ENCODE results near the gene ITPKA. TPM values are rescaled to one million over a fixed set of nuclear protein-coding genes. Genes with fewer than 3 reads are reported as not detected.

Gene ITPKA
- total RNA-seq, 1 donor from 2014 or later = not detected

DNA sequence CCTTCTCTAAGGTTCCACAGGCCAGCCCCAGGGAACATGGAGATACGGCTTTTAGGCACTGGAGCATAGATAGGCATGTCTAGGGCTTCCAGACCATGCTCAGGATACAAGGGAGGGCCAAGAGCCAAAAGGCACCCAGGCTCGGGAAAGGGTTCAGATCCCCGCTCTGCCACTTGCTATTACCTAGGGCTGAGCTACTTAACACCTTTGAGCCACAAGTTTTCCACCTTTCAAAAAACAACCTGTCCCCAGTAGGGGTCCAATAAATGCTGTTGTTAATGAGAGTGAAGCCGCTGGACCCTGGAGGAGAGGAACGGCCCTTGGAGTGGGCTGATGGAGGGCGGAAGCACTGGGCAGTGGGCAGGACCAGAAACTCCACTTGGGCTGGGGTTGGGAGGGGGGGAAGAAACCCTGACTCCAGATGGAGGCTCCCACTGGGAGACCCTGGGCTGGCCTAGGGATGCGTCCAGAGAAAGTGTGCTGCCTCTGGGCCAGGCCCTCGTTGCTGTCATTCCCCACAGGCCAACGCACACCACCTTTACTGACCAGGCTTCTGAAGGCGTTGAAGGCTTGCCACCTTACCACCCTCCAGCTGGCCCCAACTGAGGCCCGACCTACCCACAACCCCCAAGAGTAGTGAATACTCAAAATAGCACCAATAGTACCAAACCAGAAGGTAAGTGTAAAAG lies 8.6 kb upstream of the ITPKA start:
- TF ChIP-seq, protein P1, sequence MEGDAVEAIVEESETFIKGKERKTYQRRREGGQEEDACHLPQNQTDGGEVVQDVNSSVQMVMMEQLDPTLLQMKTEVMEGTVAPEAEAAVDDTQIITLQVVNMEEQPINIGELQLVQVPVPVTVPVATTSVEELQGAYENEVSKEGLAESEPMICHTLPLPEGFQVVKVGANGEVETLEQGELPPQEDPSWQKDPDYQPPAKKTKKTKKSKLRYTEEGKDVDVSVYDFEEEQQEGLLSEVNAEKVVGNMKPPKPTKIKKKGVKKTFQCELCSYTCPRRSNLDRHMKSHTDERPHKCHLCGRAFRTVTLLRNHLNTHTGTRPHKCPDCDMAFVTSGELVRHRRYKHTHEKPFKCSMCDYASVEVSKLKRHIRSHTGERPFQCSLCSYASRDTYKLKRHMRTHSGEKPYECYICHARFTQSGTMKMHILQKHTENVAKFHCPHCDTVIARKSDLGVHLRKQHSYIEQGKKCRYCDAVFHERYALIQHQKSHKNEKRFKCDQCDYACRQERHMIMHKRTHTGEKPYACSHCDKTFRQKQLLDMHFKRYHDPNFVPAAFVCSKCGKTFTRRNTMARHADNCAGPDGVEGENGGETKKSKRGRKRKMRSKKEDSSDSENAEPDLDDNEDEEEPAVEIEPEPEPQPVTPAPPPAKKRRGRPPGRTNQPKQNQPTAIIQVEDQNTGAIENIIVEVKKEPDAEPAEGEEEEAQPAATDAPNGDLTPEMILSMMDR (IDR thresholded peaks at IDR 0.05) = no peak
- H3K4me1 Mint-ChIP-seq (ENCODE audit: unreplicated experiment) = peaks cover under 1% of the 10 kb centered on the region
- DNase-seq (ENCODE audit: extremely low spot score, unreplicated experiment) = no peak
- no peak overlapping the region for H3K27ac Mint-ChIP-seq (ENCODE audit: unreplicated experiment)
- no peaks in the 10 kb centered on the region for H3K27me3 Mint-ChIP-seq (ENCODE audit: unreplicated experiment)
- no peaks in the 10 kb centered on the region for H3K9me3 Mint-ChIP-seq (ENCODE audit: unreplicated experiment)
- peaks cover 30% of the 10 kb centered on the region for H3K36me3 Mint-ChIP-seq (ENCODE audit: unreplicated experiment)
- no peak overlapping the region for H3K4me3 Mint-ChIP-seq (ENCODE audit: unreplicated experiment)

DNA sequence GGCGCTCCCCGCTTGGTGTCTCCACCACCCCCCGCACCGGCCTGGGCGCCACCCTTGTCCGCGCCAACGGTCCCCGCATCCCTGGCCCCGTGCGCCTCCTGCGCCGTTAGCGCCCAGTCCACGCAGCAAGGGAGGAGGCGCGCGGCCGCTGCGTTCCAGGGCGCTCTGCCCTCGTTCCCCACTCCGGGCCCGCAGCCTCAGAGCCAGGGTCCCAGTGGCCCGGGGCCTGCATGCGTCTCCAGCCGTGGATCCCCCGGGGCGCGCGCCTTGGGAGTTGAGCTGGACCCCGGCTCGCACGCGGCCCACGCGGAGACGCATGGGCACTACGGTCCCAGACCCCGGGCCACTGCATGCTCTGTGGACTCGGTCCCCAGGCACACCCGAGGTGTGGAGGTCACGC lies 7.4 kb upstream of the ITPKA start:
- Mint-ChIP-seq H3K4me3 (ENCODE audit: unreplicated experiment) (no peak overlapping the region), H3K27ac (ENCODE audit: unreplicated experiment) (no peak overlapping the region)

DNA sequence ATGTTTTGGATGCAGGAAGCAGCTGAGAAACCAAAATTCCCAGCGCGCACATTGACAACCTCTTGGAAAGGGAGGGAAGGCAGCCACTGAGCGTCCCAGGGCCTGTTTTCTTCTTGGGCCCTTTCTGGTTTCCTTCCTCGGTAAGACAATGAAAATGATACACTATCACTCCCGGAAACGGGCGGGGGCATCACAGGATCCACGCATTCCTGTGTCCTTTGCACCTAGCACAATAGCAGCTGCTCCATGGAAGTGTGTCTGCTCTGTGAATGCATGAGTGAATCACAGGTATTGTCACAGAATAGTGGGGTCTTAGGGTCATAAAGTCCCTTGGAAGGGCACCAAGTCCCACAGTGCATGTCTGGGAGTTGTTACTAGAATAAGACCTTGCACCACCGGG lies 6.3 kb upstream of the ITPKA start:
- H3K4me1 Mint-ChIP-seq (ENCODE audit: unreplicated experiment) = peaks cover 6% of the 10 kb centered on the region
- TF ChIP-seq, protein P1 (IDR thresholded peaks at IDR 0.05) = no peak
- no peak for DNase-seq (ENCODE audit: extremely low spot score, unreplicated experiment)
- H3K36me3 Mint-ChIP-seq (ENCODE audit: unreplicated experiment) = peaks cover 15% of the 10 kb centered on the region
- H3K9me3 Mint-ChIP-seq (ENCODE audit: unreplicated experiment) = no peaks in the 10 kb centered on the region
- no peak overlapping the region for H3K27ac Mint-ChIP-seq (ENCODE audit: unreplicated experiment)
- no peak overlapping the region for H3K4me3 Mint-ChIP-seq (ENCODE audit: unreplicated experiment)
- H3K27me3 Mint-ChIP-seq (ENCODE audit: unreplicated experiment) = peaks cover 5% of the 10 kb centered on the region

More for the DNA sequence above, 7.4 kb upstream of the ITPKA start:
- Mint-ChIP-seq H3K4me1 (ENCODE audit: unreplicated experiment) (peaks cover 6% of the 10 kb centered on the region), H3K36me3 (ENCODE audit: unreplicated experiment) (peaks cover 20% of the 10 kb centered on the region), H3K27me3 (ENCODE audit: unreplicated experiment) (no peaks in the 10 kb centered on the region), H3K9me3 (ENCODE audit: unreplicated experiment) (no peaks in the 10 kb centered on the region)
- TF ChIP-seq, protein P1 (IDR thresholded peaks at IDR 0.05) = no peak
- DNase-seq (ENCODE audit: extremely low spot score, unreplicated experiment) = no peak

DNA sequence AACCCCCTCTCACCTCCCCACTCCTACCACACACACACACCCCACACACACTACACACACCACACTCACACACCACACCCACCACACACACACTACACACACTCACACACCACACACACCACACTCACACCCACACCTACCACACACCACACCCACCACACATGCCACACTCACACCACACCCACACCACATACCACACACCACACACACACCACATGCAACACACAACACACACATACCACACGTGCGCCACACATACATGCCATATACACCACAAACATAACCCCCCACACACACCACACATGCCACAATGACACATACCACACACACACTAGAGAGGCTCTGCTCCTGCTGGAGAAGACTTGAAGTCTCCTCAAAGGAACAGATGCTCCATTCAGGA lies 5.9 kb upstream of the ITPKA start:
- no peak for DNase-seq (ENCODE audit: extremely low spot score, unreplicated experiment)
- no peak overlapping the region for H3K4me3 Mint-ChIP-seq (ENCODE audit: unreplicated experiment)
- H3K9me3 Mint-ChIP-seq (ENCODE audit: unreplicated experiment) = no peaks in the 10 kb centered on the region
- no peak overlapping the region for H3K27ac Mint-ChIP-seq (ENCODE audit: unreplicated experiment)
- TF ChIP-seq, protein P1 (IDR thresholded peaks at IDR 0.05) = no peak
- H3K4me1 Mint-ChIP-seq (ENCODE audit: unreplicated experiment) = peaks cover 11% of the 10 kb centered on the region
- peaks cover 5% of the 10 kb centered on the region for H3K27me3 Mint-ChIP-seq (ENCODE audit: unreplicated experiment)
- H3K36me3 Mint-ChIP-seq (ENCODE audit: unreplicated experiment) = peaks cover 11% of the 10 kb centered on the region

DNA sequence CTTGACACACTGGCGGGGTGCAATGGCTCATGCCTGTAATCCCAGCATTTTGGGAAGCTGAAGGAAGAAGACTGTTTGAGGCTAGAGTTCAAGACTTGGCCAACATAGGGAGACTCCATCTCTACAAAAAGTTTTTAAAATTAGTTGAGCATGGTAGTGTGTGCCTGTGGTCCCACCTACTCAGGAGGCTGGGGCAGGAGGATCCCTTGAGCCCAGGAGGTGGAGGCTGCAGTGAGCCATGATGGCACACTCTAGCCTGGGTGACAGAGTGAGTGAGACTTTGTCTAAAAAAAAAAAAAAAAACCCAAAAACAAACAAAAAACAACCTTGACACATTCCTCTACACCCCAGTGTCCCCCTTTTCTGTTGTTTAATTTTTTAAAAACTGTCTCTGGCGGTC lies 4.0 kb upstream of the ITPKA start:
- Mint-ChIP-seq H3K27me3 (ENCODE audit: unreplicated experiment) (peaks cover 7% of the 10 kb centered on the region), H3K36me3 (ENCODE audit: unreplicated experiment) (peaks cover 2% of the 10 kb centered on the region), H3K27ac (ENCODE audit: unreplicated experiment) (no peak overlapping the region), H3K4me3 (ENCODE audit: unreplicated experiment) (no peak overlapping the region), H3K9me3 (ENCODE audit: unreplicated experiment) (no peaks in the 10 kb centered on the region), H3K4me1 (ENCODE audit: unreplicated experiment) (peaks cover 13% of the 10 kb centered on the region)
- TF ChIP-seq, protein P1 (IDR thresholded peaks at IDR 0.05) = no peak
- DNase-seq (ENCODE audit: extremely low spot score, unreplicated experiment) = no peak
